ENCODE results near the gene PRKAB2. TPM values are rescaled to one million over a fixed set of nuclear protein-coding genes. Genes with fewer than 3 reads are reported as not detected.
"Not testable (repeated sequence)": the region's sequence is repeated elsewhere in the genome, so short reads cannot be mapped to it uniquely, and the experiment has no call there.

The PRKAB2 gene
- polyA plus RNA-seq, 3 donors from 2014 or later = 1.0 to 2.7 (median 2.3) TPM

DNA sequence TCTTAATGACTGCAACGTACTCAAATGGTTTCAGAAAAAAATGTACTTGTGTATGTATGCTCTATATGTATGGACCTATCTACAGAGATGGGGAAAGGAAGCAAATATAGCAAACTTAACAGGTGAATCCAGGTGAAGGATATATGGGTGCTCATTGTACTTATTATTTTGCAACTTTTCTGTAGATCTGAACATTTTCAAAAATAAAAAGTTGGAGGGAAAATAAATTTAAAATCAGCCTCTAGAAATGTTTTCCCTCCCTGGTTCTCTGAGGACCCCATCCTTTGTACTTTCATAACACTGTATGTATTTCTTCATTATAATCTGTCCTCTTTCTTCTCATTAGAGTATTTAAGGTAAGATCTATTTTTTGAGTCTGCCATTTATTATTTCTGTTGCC lies 34.9 kb upstream of the PRKAB2 start:
- no peak overlapping the region for H3K4me3 Mint-ChIP-seq
- H3K27ac Mint-ChIP-seq = no peak overlapping the region
- no peaks in the 10 kb centered on the region for H3K9me3 Mint-ChIP-seq
- peaks cover 0 to 5% of the 10 kb centered on the region in 2 donors for H3K4me1 Mint-ChIP-seq
- H3K27me3 Mint-ChIP-seq (ENCODE audit: low read depth in 3 of 3) = no peaks in the 10 kb centered on the region
- H3K36me3 Mint-ChIP-seq = peaks cover 23 to 44% (median 37%) of the 10 kb centered on the region in 3 donors
- DNase-seq = no peak

DNA sequence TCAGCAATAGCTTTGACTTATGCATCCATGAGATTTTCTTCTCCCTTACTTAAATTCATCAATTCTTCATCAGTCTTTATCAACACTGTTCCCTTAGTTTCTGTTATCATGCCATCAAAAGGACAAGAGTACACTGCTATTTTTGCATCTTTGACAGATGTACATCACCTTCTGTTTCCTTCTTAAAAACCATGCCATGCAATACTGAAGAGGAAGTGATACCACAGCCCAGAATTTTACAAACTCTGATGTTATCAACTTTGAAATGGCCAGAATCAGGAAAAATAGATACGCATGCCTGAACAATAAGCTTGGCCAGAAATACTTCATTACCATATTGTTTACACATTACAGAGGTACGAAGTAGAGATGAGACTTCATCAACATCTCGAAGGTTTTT lies 31.8 kb upstream of the PRKAB2 start:
- Mint-ChIP-seq H3K9me3 (no peaks in the 10 kb centered on the region), H3K36me3 (peaks cover 19 to 41% (median 36%) of the 10 kb centered on the region in 3 donors), H3K4me1 (peaks cover 0 to 5% of the 10 kb centered on the region in 2 donors), H3K4me3 (no peak overlapping the region), H3K27me3 (ENCODE audit: low read depth in 3 of 3) (peaks cover 0 to under 1% (median 0%) of the 10 kb centered on the region in 3 donors), H3K27ac (no peak overlapping the region)
- no peak for DNase-seq

GRCh38 chr1:147202576-147202975 lies 30.3 kb upstream of the PRKAB2 start:
- Mint-ChIP-seq H3K27ac (peak overlapping the region in 1 of 6 donors; percentile 66), H3K36me3 (peaks cover 19 to 38% (median 36%) of the 10 kb centered on the region in 3 donors), H3K4me1 (peaks cover 0 to 5% of the 10 kb centered on the region in 2 donors), H3K9me3 (no peaks in the 10 kb centered on the region), H3K27me3 (ENCODE audit: low read depth in 3 of 3) (peaks cover 0 to 3% (median 0%) of the 10 kb centered on the region in 3 donors), H3K4me3 (no peak overlapping the region)
- DNase-seq = no peak

DNA sequence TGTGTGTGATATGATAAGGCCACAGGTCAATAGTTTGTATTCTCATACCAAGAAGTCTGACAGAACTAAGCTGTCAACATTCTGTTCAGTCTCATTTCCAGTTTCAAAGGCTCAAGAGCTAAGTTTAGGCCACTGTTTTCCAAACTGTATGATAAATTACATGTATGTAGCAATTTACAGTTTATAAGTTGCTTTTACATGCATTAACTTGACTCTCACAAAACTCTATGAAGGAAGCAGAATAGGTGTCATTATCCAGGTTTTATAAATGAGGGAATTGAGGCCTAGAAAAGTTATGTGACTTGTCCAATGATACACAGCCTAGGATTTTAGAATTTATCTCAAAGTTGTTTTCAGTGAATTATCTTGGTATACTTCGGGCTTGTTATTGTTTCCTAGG lies 29.5 kb upstream of the PRKAB2 start:
- DNase-seq = no peak
- H3K27ac Mint-ChIP-seq = no peak overlapping the region
- peaks cover 0 to 5% of the 10 kb centered on the region in 2 donors for H3K4me1 Mint-ChIP-seq
- no peaks in the 10 kb centered on the region for H3K9me3 Mint-ChIP-seq
- peaks cover 0 to 3% (median 0%) of the 10 kb centered on the region in 3 donors for H3K27me3 Mint-ChIP-seq (ENCODE audit: low read depth in 3 of 3)
- no peak overlapping the region for H3K4me3 Mint-ChIP-seq
- H3K36me3 Mint-ChIP-seq = peaks cover 19 to 33% (median 30%) of the 10 kb centered on the region in 3 donors

DNA sequence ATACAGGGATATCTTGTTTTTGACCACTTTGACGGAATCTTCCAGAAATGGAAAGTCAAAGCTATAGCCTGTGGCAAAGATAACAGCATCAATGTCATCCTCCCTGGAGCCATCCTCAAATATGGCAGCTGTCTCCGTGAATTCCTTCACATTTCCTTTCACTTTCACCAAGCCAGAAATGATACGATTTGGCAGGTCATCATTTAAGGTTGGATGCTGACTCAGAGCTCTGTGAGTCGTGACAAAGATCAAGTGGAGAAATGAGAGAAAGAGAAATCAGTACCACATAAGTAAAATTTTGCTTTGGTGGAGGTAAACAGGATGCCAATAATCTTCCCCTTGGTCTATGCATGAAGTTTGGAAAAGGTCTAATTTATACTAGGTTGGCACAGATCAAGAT lies 29.0 kb upstream of the PRKAB2 start:
- DNase-seq = no peak
- Mint-ChIP-seq H3K9me3 (no peaks in the 10 kb centered on the region), H3K27me3 (ENCODE audit: low read depth in 3 of 3) (peaks cover 0 to 3% (median 0%) of the 10 kb centered on the region in 3 donors), H3K27ac (no peak overlapping the region), H3K4me1 (peaks cover 0 to 5% of the 10 kb centered on the region in 2 donors), H3K4me3 (no peak overlapping the region), H3K36me3 (peaks cover 19 to 33% (median 30%) of the 10 kb centered on the region in 3 donors)

GRCh38 chr1:147197324-147197723 lies 25.1 kb upstream of the PRKAB2 start:
- DNase-seq; H3K27me3 Mint-ChIP-seq (ENCODE audit: low read depth in 3 of 3); H3K9me3 Mint-ChIP-seq; H3K4me3 Mint-ChIP-seq; H3K4me1 Mint-ChIP-seq; H3K27ac Mint-ChIP-seq: not testable (repeated sequence)
- H3K36me3 Mint-ChIP-seq = peaks cover 0 to 12% (median 10%) of the 10 kb centered on the region in 3 donors

DNA sequence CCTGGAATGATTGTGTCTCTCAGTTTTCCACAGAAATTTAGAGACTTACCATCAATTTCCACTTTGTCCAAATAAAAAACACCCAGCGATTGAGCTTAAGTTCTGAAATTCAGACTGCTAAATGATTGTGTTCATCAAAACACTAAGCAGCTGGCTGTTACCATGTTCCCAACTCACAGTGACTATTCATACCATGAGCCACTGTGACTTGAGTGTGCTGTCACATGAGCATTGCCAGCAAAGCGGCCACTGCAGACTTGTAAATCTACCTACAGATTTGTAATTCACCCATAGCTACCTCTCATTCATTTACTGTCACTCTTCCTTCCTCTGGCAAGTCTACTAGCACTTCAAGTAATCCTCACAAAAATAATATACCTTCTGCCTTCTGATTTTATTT lies 17.2 kb upstream of the PRKAB2 start:
- Mint-ChIP-seq H3K27me3 (ENCODE audit: low read depth in 3 of 3) (peaks cover 0 to 2% (median 0%) of the 10 kb centered on the region in 3 donors), H3K27ac (no peak overlapping the region)

GRCh38 chr1:147185432-147185831 lies 13.2 kb upstream of the PRKAB2 start:
- Mint-ChIP-seq H3K9me3 (no peaks in the 10 kb centered on the region), H3K27ac (no peak overlapping the region), H3K27me3 (ENCODE audit: low read depth in 3 of 3) (peaks cover 0 to 2% (median 1%) of the 10 kb centered on the region in 3 donors), H3K4me3 (no peak overlapping the region), H3K4me1 (no peaks in the 10 kb centered on the region), H3K36me3 (peaks cover 0 to 6% (median 5%) of the 10 kb centered on the region in 3 donors)
- DNase-seq = no peak

More for the DNA sequence above, 17.2 kb upstream of the PRKAB2 start:
- Mint-ChIP-seq H3K4me1 (no peaks in the 10 kb centered on the region), H3K9me3 (peaks cover 0 to 2% (median 0%) of the 10 kb centered on the region in 6 donors), H3K36me3 (peaks cover 0 to 6% (median 5%) of the 10 kb centered on the region in 3 donors), H3K4me3 (no peak overlapping the region)
- no peak for DNase-seq

- Mint-ChIP-seq H3K36me3 (peaks cover 9 to 32% (median 18%) of the 10 kb centered on the region in 3 donors), H3K9me3 (peaks cover 0 to 4% (median 0%) of the 10 kb centered on the region in 6 donors), H3K27me3 (ENCODE audit: low read depth in 3 of 3) (peaks cover 0 to 5% (median 1%) of the 10 kb centered on the region in 3 donors), H3K27ac (no peak overlapping the region), H3K4me3 (peak overlapping the region in 4 of 5 donors; percentile 6 to 56 (median 13)), H3K4me1 (peaks cover 20 to 38% of the 10 kb centered on the region in 2 donors)
- no peak for DNase-seq
Measured at GRCh38 chr1:147177611-147178380, 5.5 kb upstream of the PRKAB2 start.

GRCh38 chr1:147171399-147172167 lies 687 bp downstream of the PRKAB2 start:
- peak in 2 of 3 donors; percentile 1 to 3 for DNase-seq
- Mint-ChIP-seq H3K27ac (peak overlapping the region; percentile 84 to 96 (median 94)), H3K4me3 (peak overlapping the region; percentile 92 to 99 (median 98)), H3K27me3 (ENCODE audit: low read depth in 3 of 3) (peaks cover 2 to 9% (median 3%) of the 10 kb centered on the region in 3 donors), H3K4me1 (peaks cover 36 to 53% of the 10 kb centered on the region in 2 donors), H3K36me3 (peaks cover 9 to 11% (median 9%) of the 10 kb centered on the region in 3 donors), H3K9me3 (no peaks in the 10 kb centered on the region)

- H3K27me3 Mint-ChIP-seq (ENCODE audit: low read depth in 3 of 3) = peaks cover 2 to 9% (median 3%) of the 10 kb centered on the region in 3 donors
- no peak for DNase-seq
- H3K36me3 Mint-ChIP-seq = peaks cover 2 to 10% (median 6%) of the 10 kb centered on the region in 3 donors
- peaks cover 35 to 48% of the 10 kb centered on the region in 2 donors for H3K4me1 Mint-ChIP-seq
- no peaks in the 10 kb centered on the region for H3K9me3 Mint-ChIP-seq
- H3K4me3 Mint-ChIP-seq = peak overlapping the region in 4 of 5 donors; percentile 22 to 98 (median 52)
- H3K27ac Mint-ChIP-seq = peak overlapping the region in 2 of 6 donors; percentile 7 to 39
Measured at GRCh38 chr1:147169840-147170674, 2.2 kb downstream of the PRKAB2 start.

- Mint-ChIP-seq H3K9me3 (no peaks in the 10 kb centered on the region), H3K27me3 (ENCODE audit: low read depth in 3 of 3) (peaks cover 2 to 9% (median 3%) of the 10 kb centered on the region in 3 donors), H3K36me3 (peaks cover 0 to 9% (median 7%) of the 10 kb centered on the region in 3 donors), H3K27ac (no peak overlapping the region), H3K4me1 (peaks cover 32 to 39% of the 10 kb centered on the region in 2 donors), H3K4me3 (no peak overlapping the region)
- DNase-seq = no peak
Measured at GRCh38 chr1:147169171-147169570, 3.1 kb downstream of the PRKAB2 start.

DNA sequence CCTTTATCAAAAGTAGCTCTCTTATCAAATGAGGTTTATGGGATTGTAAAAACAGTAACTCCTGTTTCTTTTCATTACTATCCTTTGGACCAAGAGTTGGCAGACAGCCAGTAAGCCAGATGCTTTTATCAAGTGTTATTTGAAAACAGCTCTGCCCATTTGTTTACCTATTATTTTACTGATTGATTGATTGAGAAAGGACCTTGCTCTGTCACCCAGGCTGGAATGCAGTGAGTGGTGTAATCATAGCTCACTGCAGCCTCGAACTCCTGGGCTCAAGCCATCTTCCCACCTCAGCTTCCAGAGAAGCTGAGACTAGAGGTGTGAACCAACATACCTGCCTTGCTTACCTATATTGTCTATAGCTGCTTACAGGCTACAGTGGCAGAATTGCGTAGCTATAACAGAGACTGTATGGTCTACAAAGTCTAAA lies 3.6 kb downstream of the PRKAB2 start:
- DNase-seq = no peak
- no peak overlapping the region for H3K27ac Mint-ChIP-seq
- no peak overlapping the region for H3K4me3 Mint-ChIP-seq
- H3K9me3 Mint-ChIP-seq = no peaks in the 10 kb centered on the region
- H3K36me3 Mint-ChIP-seq = peaks cover 0 to 10% (median 9%) of the 10 kb centered on the region in 3 donors
- H3K27me3 Mint-ChIP-seq (ENCODE audit: low read depth in 3 of 3) = peaks cover 2 to 9% (median 3%) of the 10 kb centered on the region in 3 donors
- H3K4me1 Mint-ChIP-seq = peaks cover 28 to 34% of the 10 kb centered on the region in 2 donors

Data from immature natural killer cell (primary cell).